Peyer's patch (tissue), 4 donors: Measurements from ENCODE around the gene NUPR2.

Experiments used
- CTCF ChIP-seq, 6 experiments: fragments of 450-650 bp in 4 of 6; fragments of 200-600 bp in 2 of 6; sonication (generic) in 1 of 6; IDR thresholded peaks; one replicate each; pipeline ENCODE4 v1.5.1; 2017 to 2019; ENCODE audit warnings: antibody characterized with exemption in 6 of 6, mild to moderate bottlenecking in 3 of 6, moderate library complexity in 1 of 6
- POLR2A ChIP-seq, 2 donors: fragments of 450-650 bp; IDR thresholded peaks; one replicate each; pipeline ENCODE4 v1.5.1; 2017; ENCODE audit warnings: antibody characterized with exemption in 2 of 2, mild to moderate bottlenecking in 2 of 2, moderate library complexity in 2 of 2

GRCh38 chr7:56092789-56093531 lies 23.3 kb downstream of the NUPR2 start, which contains the start of gene PHKG1:
- TF ChIP-seq CTCF (IDR thresholded peaks at IDR 0.05) (peak in 3 of 6 experiments; percentile 12 to 20 (median 15)), POLR2A (IDR thresholded peaks at IDR 0.05) (no peak)
